ENCODE results near the gene ACACB.

Gene ACACB

DNA sequence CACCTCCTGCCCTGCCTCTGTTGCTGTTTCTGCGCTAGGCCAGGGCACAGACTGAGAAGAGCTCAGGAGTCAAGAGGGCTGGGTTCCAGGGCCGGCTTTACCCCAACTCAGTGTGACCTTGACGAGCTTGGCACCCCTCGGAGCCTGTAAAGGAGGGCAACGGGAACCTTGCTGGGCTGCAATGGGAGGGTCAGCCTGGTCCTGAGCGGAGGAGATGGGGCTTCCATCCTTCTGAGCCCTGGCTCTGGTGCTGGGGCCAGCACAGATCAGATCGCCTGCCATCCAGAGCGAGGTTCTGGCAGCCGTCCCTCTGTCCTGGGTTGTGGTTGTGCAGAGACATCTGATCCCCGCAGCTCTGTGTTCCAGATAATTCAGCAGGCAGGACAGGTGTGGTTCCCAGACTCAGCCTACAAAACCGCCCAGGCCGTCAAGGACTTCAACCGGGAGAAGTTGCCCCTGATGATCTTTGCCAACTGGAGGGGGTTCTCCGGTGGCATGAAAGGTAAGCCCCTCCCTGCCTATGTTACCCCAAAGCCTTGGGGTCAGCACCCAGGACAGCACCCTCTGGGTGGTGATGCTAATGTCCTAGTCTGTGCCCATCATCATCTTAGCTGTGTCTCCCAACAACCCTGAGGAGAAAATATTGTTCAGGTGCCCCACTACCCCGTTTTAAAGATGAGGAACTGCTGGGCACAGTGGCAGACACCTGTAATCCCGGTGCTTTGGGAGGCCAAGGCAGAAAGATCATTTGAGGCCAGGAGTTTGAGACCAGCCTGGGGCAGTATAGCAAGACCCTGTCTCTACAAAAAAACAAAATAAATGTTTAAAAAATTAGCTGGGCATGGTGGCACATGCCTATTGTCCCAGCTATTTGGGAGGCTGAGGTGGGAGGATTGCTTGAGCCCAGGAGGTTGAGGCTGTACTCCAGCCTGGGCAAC is 142.5 kb downstream of the ACACB start:
- Histone ChIP-seq H3K27ac (no peak overlapping the region), H3K36me3 (no peaks in the 10 kb centered on the region), H3K4me3 (ENCODE audit: low read depth, low read length) (no peak overlapping the region), H3K9me3 (ENCODE audit: severe bottlenecking) (peaks cover 3% of the 10 kb centered on the region), H3K27me3 (ENCODE audit: insufficient read depth, low read depth, severe bottlenecking) (no peaks in the 10 kb centered on the region)
- TF ChIP-seq CTCF (IDR thresholded peaks at IDR 0.05; ENCODE audit: low read depth, low read length) = no peak
- DNase-seq = no peak

DNA sequence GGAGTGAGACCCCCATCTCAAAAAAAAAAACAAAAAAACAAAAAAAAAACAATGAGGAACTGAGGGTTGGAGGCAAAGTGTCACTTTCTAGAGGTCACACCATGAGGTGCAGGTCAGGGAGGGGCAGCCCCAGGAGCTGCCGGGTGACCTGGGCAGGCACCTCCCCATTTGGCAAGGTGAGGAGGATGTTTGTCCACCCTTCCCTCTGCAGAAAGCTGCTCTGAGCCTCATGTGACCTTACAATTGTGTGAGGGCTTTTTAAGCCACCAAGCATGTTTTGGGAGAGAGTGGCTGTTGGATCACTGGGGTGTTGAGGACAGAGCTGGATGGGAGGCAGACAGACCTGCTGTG is 143.1 kb downstream of the ACACB start:
- Histone ChIP-seq H3K36me3 (no peaks in the 10 kb centered on the region), H3K9me3 (ENCODE audit: severe bottlenecking) (no peaks in the 10 kb centered on the region), H3K4me3 (ENCODE audit: low read depth, low read length) (no peak overlapping the region), H3K27me3 (ENCODE audit: insufficient read depth, low read depth, severe bottlenecking) (no peaks in the 10 kb centered on the region), H3K27ac (no peak overlapping the region)
- DNase-seq = no peak
- no peak for TF ChIP-seq CTCF (IDR thresholded peaks at IDR 0.05; ENCODE audit: low read depth, low read length)

DNA sequence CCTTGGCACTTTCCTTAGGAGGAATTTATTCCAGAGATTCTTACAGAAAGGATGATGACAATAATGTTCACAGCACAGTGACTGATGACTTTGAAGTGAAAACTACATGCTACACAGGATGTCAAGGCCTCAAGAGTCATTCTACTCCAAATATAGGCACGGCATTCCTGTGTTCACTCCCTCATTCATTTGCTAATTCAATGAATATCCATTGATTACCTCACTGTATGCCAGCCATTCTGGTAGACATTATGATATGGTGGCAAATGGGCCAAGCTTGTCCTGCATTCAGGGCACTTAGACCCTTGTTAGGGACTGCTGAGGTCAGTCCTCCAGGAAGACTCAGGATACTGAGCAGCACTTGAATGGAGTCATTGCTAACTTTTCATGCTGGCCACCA is 144.7 kb downstream of the ACACB start:
- Histone ChIP-seq H3K27me3 (ENCODE audit: insufficient read depth, low read depth, severe bottlenecking) (no peaks in the 10 kb centered on the region), H3K9me3 (ENCODE audit: severe bottlenecking) (no peaks in the 10 kb centered on the region), H3K27ac (no peak overlapping the region), H3K4me3 (ENCODE audit: low read depth, low read length) (no peak overlapping the region), H3K36me3 (no peaks in the 10 kb centered on the region; the same call in 1 of the 2 replicates)
- DNase-seq = no peak
- TF ChIP-seq CTCF (IDR thresholded peaks at IDR 0.05; ENCODE audit: low read depth, low read length) = no peak

GRCh38 chr12:109261939-109262338 is 145.6 kb downstream of the ACACB start:
- Histone ChIP-seq H3K27ac (no peak overlapping the region), H3K9me3 (ENCODE audit: severe bottlenecking) (no peaks in the 10 kb centered on the region), H3K36me3 (no peaks in the 10 kb centered on the region; the same call in 1 of the 2 replicates), H3K4me3 (ENCODE audit: low read depth, low read length) (no peak overlapping the region), H3K27me3 (ENCODE audit: insufficient read depth, low read depth, severe bottlenecking) (no peaks in the 10 kb centered on the region)
- no peak for TF ChIP-seq CTCF (IDR thresholded peaks at IDR 0.05; ENCODE audit: low read depth, low read length)
- DNase-seq = no peak

GRCh38 chr12:109263439-109263838 is 147.1 kb downstream of the ACACB start:
- H3K27ac ChIP-seq = no peak overlapping the region
- DNase-seq = no peak
- H3K27me3 ChIP-seq (ENCODE audit: insufficient read depth, low read depth, severe bottlenecking) = no peaks in the 10 kb centered on the region
- no peak for TF ChIP-seq CTCF (IDR thresholded peaks at IDR 0.05; ENCODE audit: low read depth, low read length)
- H3K4me3 ChIP-seq (ENCODE audit: low read depth, low read length) = no peak overlapping the region
- no peaks in the 10 kb centered on the region for H3K9me3 ChIP-seq (ENCODE audit: severe bottlenecking)
- no peaks in the 10 kb centered on the region; the same call in 1 of the 2 replicates for H3K36me3 ChIP-seq

All from WERI-Rb-1 (cell line).